ENCODE data around the gene CHST6.
"Not testable (repeated sequence)": the region's sequence is repeated elsewhere in the genome, so short reads cannot be mapped to it uniquely, and the experiment has no call there.

CHST6 gene

GRCh38 chr16:75495076-75495674, at the start of gene CHST6:
Gene CHST6, minus strand, starts transcription at chr16:75495441. Its CDS starts 15,613 bp downstream, at chr16:75479828.
- DNase-seq: no peak

- DNase-seq: not testable (repeated sequence)
Measured at GRCh38 chr16:75542462-75542861, 47.2 kb upstream of the CHST6 start.

GRCh38 chr16:75541236-75541635, 46.0 kb upstream of the CHST6 start:
- DNase-seq: no peak

GRCh38 chr16:75538882-75539565, 43.8 kb upstream of the CHST6 start:
- DNase-seq: not testable (repeated sequence)

- DNase-seq: no peak
Measured at GRCh38 chr16:75537776-75538175, 42.5 kb upstream of the CHST6 start.

GRCh38 chr16:75535901-75536300, 40.7 kb upstream of the CHST6 start, which contains the start of gene CHST5:
Gene CHST5, minus strand, starts transcription at chr16:75536108. Its CDS starts 5,724 bp downstream, at chr16:75530384.
- DNase-seq: no peak

- no peak for DNase-seq
Measured at GRCh38 chr16:75535211-75535843, 40.1 kb upstream of the CHST6 start.

- no peak for DNase-seq
Measured at GRCh38 chr16:75534560-75535205, 39.4 kb upstream of the CHST6 start.

- DNase-seq: no peak
Measured at GRCh38 chr16:75532791-75533190, 37.5 kb upstream of the CHST6 start.

- DNase-seq: no peak
Measured at GRCh38 chr16:75532142-75532765, 37.0 kb upstream of the CHST6 start.

GRCh38 chr16:75529959-75530358, 34.7 kb upstream of the CHST6 start:
- no peak for DNase-seq

GRCh38 chr16:75529056-75529905, 34.0 kb upstream of the CHST6 start:
- no peak for DNase-seq

GRCh38 chr16:75527825-75528299, 32.6 kb upstream of the CHST6 start:
- no peak for DNase-seq

- no peak for DNase-seq
Measured at GRCh38 chr16:75526032-75526790, 31.0 kb upstream of the CHST6 start.

GRCh38 chr16:75519175-75519574, 23.9 kb upstream of the CHST6 start:
- DNase-seq: no peak

- not testable (repeated sequence) for DNase-seq
Measured at GRCh38 chr16:75516189-75516966, 21.1 kb upstream of the CHST6 start.

- DNase-seq: no peak
Measured at GRCh38 chr16:75514296-75514695, 19.1 kb upstream of the CHST6 start.

GRCh38 chr16:75506574-75506973, 11.3 kb upstream of the CHST6 start:
- DNase-seq: no peak

- no peak for DNase-seq
Measured at GRCh38 chr16:75506107-75506506, 10.9 kb upstream of the CHST6 start.

GRCh38 chr16:75503801-75504200, 8.6 kb upstream of the CHST6 start:
- no peak for DNase-seq
